ENCODE measurements around the gene PYGO2. TPM values are rescaled to one million over a fixed set of nuclear protein-coding genes. Genes with fewer than 3 reads are reported as not detected.

PYGO2 gene
- total and polyA plus RNA-seq, 2 donors from 2014 or later = 26.9 to 32.8 TPM

DNA sequence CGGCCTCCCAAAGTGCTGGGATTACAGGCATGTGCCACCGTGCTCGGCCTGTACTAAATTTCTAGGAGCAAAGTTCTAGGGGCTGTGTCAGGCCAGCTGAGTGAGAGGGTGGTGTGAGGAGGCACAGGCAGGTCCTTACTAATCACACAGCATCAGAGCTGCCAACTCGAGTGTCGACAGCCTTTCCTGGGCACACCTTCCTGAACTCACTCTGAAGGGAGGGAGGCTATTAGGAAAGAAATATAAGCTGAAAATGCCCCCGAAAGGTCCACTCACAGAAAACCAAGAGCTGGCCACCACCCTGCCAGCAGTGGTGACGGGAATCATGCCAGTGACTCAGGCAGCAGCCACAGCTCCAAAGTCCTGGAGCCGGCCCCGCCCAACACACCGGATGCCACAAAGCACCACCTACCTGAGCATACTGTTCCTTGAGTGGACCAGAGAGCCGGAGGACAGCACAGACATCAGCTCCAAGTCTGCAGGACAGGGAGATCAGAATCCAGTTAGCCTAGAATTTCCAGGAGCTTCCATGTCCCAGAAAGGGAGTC lies 29.6 kb downstream of the PYGO2 start:
- intact Hi-C loops (cut with DNase I) = no loop called here
- H3K27me3 ChIP-seq (ENCODE audit: control insufficient read depth, insufficient read depth, low read length) = no peaks in the 10 kb centered on the region
- TF ChIP-seq, protein P1, sequence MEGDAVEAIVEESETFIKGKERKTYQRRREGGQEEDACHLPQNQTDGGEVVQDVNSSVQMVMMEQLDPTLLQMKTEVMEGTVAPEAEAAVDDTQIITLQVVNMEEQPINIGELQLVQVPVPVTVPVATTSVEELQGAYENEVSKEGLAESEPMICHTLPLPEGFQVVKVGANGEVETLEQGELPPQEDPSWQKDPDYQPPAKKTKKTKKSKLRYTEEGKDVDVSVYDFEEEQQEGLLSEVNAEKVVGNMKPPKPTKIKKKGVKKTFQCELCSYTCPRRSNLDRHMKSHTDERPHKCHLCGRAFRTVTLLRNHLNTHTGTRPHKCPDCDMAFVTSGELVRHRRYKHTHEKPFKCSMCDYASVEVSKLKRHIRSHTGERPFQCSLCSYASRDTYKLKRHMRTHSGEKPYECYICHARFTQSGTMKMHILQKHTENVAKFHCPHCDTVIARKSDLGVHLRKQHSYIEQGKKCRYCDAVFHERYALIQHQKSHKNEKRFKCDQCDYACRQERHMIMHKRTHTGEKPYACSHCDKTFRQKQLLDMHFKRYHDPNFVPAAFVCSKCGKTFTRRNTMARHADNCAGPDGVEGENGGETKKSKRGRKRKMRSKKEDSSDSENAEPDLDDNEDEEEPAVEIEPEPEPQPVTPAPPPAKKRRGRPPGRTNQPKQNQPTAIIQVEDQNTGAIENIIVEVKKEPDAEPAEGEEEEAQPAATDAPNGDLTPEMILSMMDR (IDR thresholded peaks at IDR 0.05; ENCODE audit: borderline replicate concordance, extremely low read depth, insufficient read depth) = no peak
- peak overlapping the region in 1 of 2 donors; percentile 28 for H3K27ac ChIP-seq (ENCODE audit: low read depth in 2 of 2, low read length in 2 of 2)
- H3K4me3 ChIP-seq (ENCODE audit: low read length in 3 of 3) = no peak overlapping the region
- no peaks in the 10 kb centered on the region for H3K9me3 ChIP-seq (ENCODE audit: control insufficient read depth in 2 of 3, insufficient read depth in 1 of 3, low read length in 3 of 3)
- peaks cover 0 to 11% (median 7%) of the 10 kb centered on the region in 3 donors for H3K36me3 ChIP-seq (ENCODE audit: control insufficient read depth in 2 of 3, insufficient read depth in 3 of 3, low read length in 3 of 3)
- DNase-seq (peak in 1 of 5 donors; percentile 88), FAIRE-seq (no peak)
- peaks cover 0 to 6% (median 0%) of the 10 kb centered on the region in 3 donors for H3K4me1 ChIP-seq (ENCODE audit: control insufficient read depth in 2 of 3, insufficient read depth in 2 of 3, low read depth in 1 of 3, low read length in 3 of 3)
- peak overlapping the region in 1 of 3 donors; percentile 15 for H3K9ac ChIP-seq (ENCODE audit: low read length in 3 of 3)

DNA sequence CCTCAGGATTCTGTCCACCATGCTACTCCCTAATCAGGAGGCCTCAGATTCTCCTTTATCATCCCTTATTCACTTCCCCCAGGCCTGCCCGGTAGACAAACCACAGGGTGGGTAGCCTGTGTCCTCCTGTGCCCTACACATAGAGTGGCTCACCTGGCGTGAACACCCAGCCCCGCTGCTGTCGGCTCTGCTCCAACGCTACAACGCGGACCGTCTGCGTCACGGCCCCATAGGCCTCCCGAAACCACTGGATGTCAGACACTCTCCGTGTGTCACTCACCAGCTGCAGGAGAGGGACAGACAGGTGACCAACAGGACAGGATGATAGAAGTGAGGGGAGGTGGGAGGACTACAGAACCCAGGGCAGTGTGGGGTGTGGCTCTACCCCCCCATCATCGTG lies 35.4 kb downstream of the PYGO2 start:
- peaks cover 4 to 43% (median 22%) of the 10 kb centered on the region in 3 donors for H3K36me3 ChIP-seq (ENCODE audit: control insufficient read depth in 2 of 3, insufficient read depth in 3 of 3, low read length in 3 of 3)
- TF ChIP-seq, protein P1 (IDR thresholded peaks at IDR 0.05; ENCODE audit: borderline replicate concordance, extremely low read depth, insufficient read depth) = no peak
- DNase-seq (no peak), FAIRE-seq (no peak)
- no peak overlapping the region for H3K27ac ChIP-seq (ENCODE audit: low read depth in 2 of 2, low read length in 2 of 2)
- intact Hi-C loops (cut with DNase I) = no loop called here
- no peaks in the 10 kb centered on the region for H3K4me1 ChIP-seq (ENCODE audit: control insufficient read depth in 2 of 3, insufficient read depth in 2 of 3, low read depth in 1 of 3, low read length in 3 of 3)
- no peaks in the 10 kb centered on the region for H3K9me3 ChIP-seq (ENCODE audit: control insufficient read depth in 2 of 3, insufficient read depth in 1 of 3, low read length in 3 of 3)
- no peak overlapping the region for H3K9ac ChIP-seq (ENCODE audit: low read length in 3 of 3)
- no peaks in the 10 kb centered on the region for H3K27me3 ChIP-seq (ENCODE audit: control insufficient read depth, insufficient read depth, low read length)
- H3K4me3 ChIP-seq (ENCODE audit: low read length in 3 of 3) = no peak overlapping the region

DNA sequence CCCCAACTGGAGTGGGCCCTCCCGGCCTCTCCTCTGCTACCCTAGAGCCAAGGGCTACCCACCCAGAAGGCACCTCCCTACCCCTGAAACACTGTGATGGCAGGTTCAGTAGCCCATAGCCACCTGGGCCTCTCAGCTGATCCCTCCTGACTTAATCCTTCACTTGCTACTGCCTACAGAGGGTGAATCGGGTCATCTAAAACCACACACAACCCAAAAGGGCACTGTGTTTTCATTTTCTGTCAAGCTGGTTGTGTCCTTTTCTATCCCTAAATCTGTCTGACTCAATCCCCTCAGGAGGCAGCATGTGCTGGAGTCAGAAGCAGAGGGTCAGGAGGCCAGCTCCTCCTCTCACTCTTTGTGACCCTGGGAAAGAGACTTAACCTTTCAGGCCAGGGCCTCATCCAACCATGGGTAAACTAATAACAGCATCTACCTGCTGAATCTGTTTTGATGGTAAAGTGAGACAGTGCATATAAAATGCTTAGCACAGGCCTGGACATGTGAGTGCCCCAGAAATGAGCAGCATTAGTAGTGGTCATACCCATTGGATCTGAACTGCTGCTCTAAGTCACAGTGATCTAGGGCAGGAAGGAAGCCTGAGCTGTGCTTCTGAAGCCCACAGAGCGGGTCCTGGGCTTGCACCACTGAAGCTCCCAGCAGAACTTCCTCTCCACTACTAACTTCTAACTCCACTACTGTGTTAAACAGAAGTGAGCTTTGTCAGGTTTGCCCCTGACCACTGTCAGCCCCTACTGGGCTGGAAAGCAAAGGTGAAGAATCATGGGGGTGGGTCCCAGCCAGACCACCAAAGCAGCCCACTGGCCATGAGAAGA lies 36.0 kb downstream of the PYGO2 start:
- no peaks in the 10 kb centered on the region for H3K9me3 ChIP-seq (ENCODE audit: control insufficient read depth in 2 of 3, insufficient read depth in 1 of 3, low read length in 3 of 3)
- no peaks in the 10 kb centered on the region for H3K4me1 ChIP-seq (ENCODE audit: control insufficient read depth in 2 of 3, insufficient read depth in 2 of 3, low read depth in 1 of 3, low read length in 3 of 3)
- H3K9ac ChIP-seq (ENCODE audit: low read length in 3 of 3) = no peak overlapping the region
- DNase-seq (no peak), FAIRE-seq (no peak)
- intact Hi-C loops (cut with DNase I) = no loop called here
- TF ChIP-seq, protein P1 (IDR thresholded peaks at IDR 0.05; ENCODE audit: borderline replicate concordance, extremely low read depth, insufficient read depth) = no peak
- no peaks in the 10 kb centered on the region for H3K27me3 ChIP-seq (ENCODE audit: control insufficient read depth, insufficient read depth, low read length)
- no peak overlapping the region for H3K27ac ChIP-seq (ENCODE audit: low read depth in 2 of 2, low read length in 2 of 2)
- peaks cover 4 to 43% (median 22%) of the 10 kb centered on the region in 3 donors for H3K36me3 ChIP-seq (ENCODE audit: control insufficient read depth in 2 of 3, insufficient read depth in 3 of 3, low read length in 3 of 3)
- H3K4me3 ChIP-seq (ENCODE audit: low read length in 3 of 3) = no peak overlapping the region

Data from kidney (tissue), 14 donors.